ENCODE data around the gene KRTAP21-3. TPM values are rescaled to one million over a fixed set of nuclear protein-coding genes. Genes with fewer than 3 reads are reported as not detected.
"Not testable (repeated sequence)": the region's sequence is repeated elsewhere in the genome, so short reads cannot be mapped to it uniquely, and the experiment has no call there.

KRTAP21-3 gene
- not detected for total RNA-seq

- Histone ChIP-seq H3K27ac (no peak within 1 kb of the TSS), H3K27me3 (no peaks in the 10 kb centered on the region), H3K36me3 (no peaks in the 10 kb centered on the region), H3K4me3 (no peak within 1 kb of the TSS), H3K9me3 (no peaks in the 10 kb centered on the region), H3K4me1 (no peaks in the 10 kb centered on the region)
- in situ Hi-C loops (cut with MboI; ENCODE audit: low sequenced_read_pairs in 4 of 4) (no loop called here), intact Hi-C loops (cut with DNase I; ENCODE audit: low total_unique reads) (no loop called here)
- TF ChIP-seq CTCF (IDR thresholded peaks at IDR 0.05 in 4 of 5, conservative IDR thresholded peaks at IDR 0.05 in 1 of 5) = no peak
- TF ChIP-seq POLR2A (IDR thresholded peaks at IDR 0.05) = no peak
- ATAC-seq (no peak), DNase-seq (no peak)
These were observed at the start of gene KRTAP21-3 for GRCh38 chr21:30718239-30718909. Gene KRTAP21-3, minus strand, starts transcription at chr21:30718777. Its CDS starts 18 bp downstream, at chr21:30718759.

GRCh38 chr21:30760776-30761175 is 42.2 kb upstream of the KRTAP21-3 start:
- in situ Hi-C loops (cut with MboI; ENCODE audit: low sequenced_read_pairs in 4 of 4) (no loop called here), intact Hi-C loops (cut with DNase I; ENCODE audit: low total_unique reads) (no loop called here)

GRCh38 chr21:30758306-30758705 is 39.7 kb upstream of the KRTAP21-3 start:
- ATAC-seq (no peak), DNase-seq (no peak)
- intact Hi-C loops (cut with DNase I; ENCODE audit: low total_unique reads) (no loop called here), in situ Hi-C loops (cut with MboI; ENCODE audit: low sequenced_read_pairs in 4 of 4) (no loop called here)
- no peaks in the 10 kb centered on the region for H3K36me3 ChIP-seq
- H3K4me1 ChIP-seq = no peaks in the 10 kb centered on the region
- no peak overlapping the region for H3K27ac ChIP-seq
- H3K4me3 ChIP-seq = no peak overlapping the region
- H3K9me3 ChIP-seq = no peaks in the 10 kb centered on the region
- H3K27me3 ChIP-seq = no peaks in the 10 kb centered on the region
- no peak for TF ChIP-seq POLR2A (IDR thresholded peaks at IDR 0.05)
- no peak for TF ChIP-seq CTCF (IDR thresholded peaks at IDR 0.05 in 4 of 5, conservative IDR thresholded peaks at IDR 0.05 in 1 of 5)

More at GRCh38 chr21:30760776-30761175, 42.2 kb upstream of the KRTAP21-3 start:
- Histone ChIP-seq H3K9me3 (no peaks in the 10 kb centered on the region), H3K4me3 (no peak overlapping the region), H3K36me3 (no peaks in the 10 kb centered on the region), H3K27ac (no peak overlapping the region), H3K27me3 (no peaks in the 10 kb centered on the region), H3K4me1 (no peaks in the 10 kb centered on the region)
- DNase-seq = no peak
- no peak for TF ChIP-seq POLR2A (IDR thresholded peaks at IDR 0.05)
- no peak for ATAC-seq

GRCh38 chr21:30755328-30755727 is 36.8 kb upstream of the KRTAP21-3 start, which contains the start of gene KRTAP21-1:
Gene KRTAP21-1, minus strand, starts transcription at chr21:30755428. Its CDS starts 50 bp downstream, at chr21:30755378.
- H3K36me3 ChIP-seq; H3K27me3 ChIP-seq; intact Hi-C loops (cut with DNase I; ENCODE audit: low total_unique reads); H3K27ac ChIP-seq; DNase-seq; H3K9me3 ChIP-seq; H3K4me1 ChIP-seq; in situ Hi-C loops (cut with MboI; ENCODE audit: low sequenced_read_pairs in 4 of 4); ATAC-seq; H3K4me3 ChIP-seq: not testable (repeated sequence)

GRCh38 chr21:30747159-30747558 is 28.6 kb upstream of the KRTAP21-3 start, which contains the start of gene KRTAP21-2:
Gene KRTAP21-2, minus strand, starts transcription at chr21:30747259. Its CDS starts 57 bp downstream, at chr21:30747202.
- Histone ChIP-seq H3K4me1 (no peaks in the 10 kb centered on the region), H3K4me3 (no peak within 1 kb of the TSS), H3K36me3 (no peaks in the 10 kb centered on the region), H3K27ac (no peak within 1 kb of the TSS), H3K9me3 (no peaks in the 10 kb centered on the region), H3K27me3 (no peaks in the 10 kb centered on the region)
- in situ Hi-C loops (cut with MboI; ENCODE audit: low sequenced_read_pairs in 4 of 4) = no loop called here
- DNase-seq = no peak
- TF ChIP-seq CTCF (IDR thresholded peaks at IDR 0.05 in 4 of 5, conservative IDR thresholded peaks at IDR 0.05 in 1 of 5) (no peak), POLR2A (IDR thresholded peaks at IDR 0.05) (no peak)
- intact Hi-C loops (cut with DNase I; ENCODE audit: low total_unique reads) = no loop called here
- ATAC-seq = no peak
